Measurements from ENCODE around the gene GRIP2. TPM values are rescaled to one million over a fixed set of nuclear protein-coding genes. Genes with fewer than 3 reads are reported as not detected.

GRIP2 gene
- total and polyA plus RNA-seq, 2 of the 4 experiments (the other 2 are of a cell fraction) = 0.05 TPM; not detected in 1

- no peak for TF ChIP-seq CEBPB (IDR thresholded peaks at IDR 0.05; ENCODE audit: low read depth, low read length)
- TF ChIP-seq BHLHE40 (IDR thresholded peaks at IDR 0.05; ENCODE audit: low read depth, low read length) = no peak
- TF ChIP-seq POLR2A (IDR thresholded peaks at IDR 0.05; ENCODE audit: low read depth, low read length) = no peak
- no peak for TF ChIP-seq MAZ (IDR thresholded peaks at IDR 0.05; ENCODE audit: borderline replicate concordance, low read depth, low read length)
- TF ChIP-seq, protein P1, sequence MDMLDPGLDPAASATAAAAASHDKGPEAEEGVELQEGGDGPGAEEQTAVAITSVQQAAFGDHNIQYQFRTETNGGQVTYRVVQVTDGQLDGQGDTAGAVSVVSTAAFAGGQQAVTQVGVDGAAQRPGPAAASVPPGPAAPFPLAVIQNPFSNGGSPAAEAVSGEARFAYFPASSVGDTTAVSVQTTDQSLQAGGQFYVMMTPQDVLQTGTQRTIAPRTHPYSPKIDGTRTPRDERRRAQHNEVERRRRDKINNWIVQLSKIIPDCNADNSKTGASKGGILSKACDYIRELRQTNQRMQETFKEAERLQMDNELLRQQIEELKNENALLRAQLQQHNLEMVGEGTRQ (IDR thresholded peaks at IDR 0.05; ENCODE audit: low read depth, low read length) = no peak
- no peak for TF ChIP-seq SMC3 (IDR thresholded peaks at IDR 0.05; ENCODE audit: low read depth, low read length)
- TF ChIP-seq MAFK (IDR thresholded peaks at IDR 0.05; ENCODE audit: low read depth, low read length) = no peak
- TF ChIP-seq FOS (IDR thresholded peaks at IDR 0.05; ENCODE audit: low read depth, low read length) = no peak
- no peak for TF ChIP-seq RAD21 (IDR thresholded peaks at IDR 0.05; ENCODE audit: low read length)
- TF ChIP-seq, protein P2, sequence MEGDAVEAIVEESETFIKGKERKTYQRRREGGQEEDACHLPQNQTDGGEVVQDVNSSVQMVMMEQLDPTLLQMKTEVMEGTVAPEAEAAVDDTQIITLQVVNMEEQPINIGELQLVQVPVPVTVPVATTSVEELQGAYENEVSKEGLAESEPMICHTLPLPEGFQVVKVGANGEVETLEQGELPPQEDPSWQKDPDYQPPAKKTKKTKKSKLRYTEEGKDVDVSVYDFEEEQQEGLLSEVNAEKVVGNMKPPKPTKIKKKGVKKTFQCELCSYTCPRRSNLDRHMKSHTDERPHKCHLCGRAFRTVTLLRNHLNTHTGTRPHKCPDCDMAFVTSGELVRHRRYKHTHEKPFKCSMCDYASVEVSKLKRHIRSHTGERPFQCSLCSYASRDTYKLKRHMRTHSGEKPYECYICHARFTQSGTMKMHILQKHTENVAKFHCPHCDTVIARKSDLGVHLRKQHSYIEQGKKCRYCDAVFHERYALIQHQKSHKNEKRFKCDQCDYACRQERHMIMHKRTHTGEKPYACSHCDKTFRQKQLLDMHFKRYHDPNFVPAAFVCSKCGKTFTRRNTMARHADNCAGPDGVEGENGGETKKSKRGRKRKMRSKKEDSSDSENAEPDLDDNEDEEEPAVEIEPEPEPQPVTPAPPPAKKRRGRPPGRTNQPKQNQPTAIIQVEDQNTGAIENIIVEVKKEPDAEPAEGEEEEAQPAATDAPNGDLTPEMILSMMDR (conservative IDR thresholded peaks at IDR 0.05; ENCODE audit: low read depth, low read length) = no peak
- TF ChIP-seq MXI1 (IDR thresholded peaks at IDR 0.05; ENCODE audit: borderline replicate concordance, low read depth, low read length) = no peak
- TF ChIP-seq ELK1 (IDR thresholded peaks at IDR 0.05; ENCODE audit: borderline replicate concordance, low read depth, low read length) = no peak
- no peak for TF ChIP-seq RFX5 (IDR thresholded peaks at IDR 0.05; ENCODE audit: low read depth, low read length)
- TF ChIP-seq CHD1 (IDR thresholded peaks at IDR 0.05; ENCODE audit: low read depth, low read length) = no peak
- TF ChIP-seq RCOR1 (IDR thresholded peaks at IDR 0.05; ENCODE audit: insufficient replicate concordance, low read length) = no peak
- no peak for TF ChIP-seq NFE2L2 (IDR thresholded peaks at IDR 0.05; ENCODE audit: low read depth, low read length)
- Histone ChIP-seq H2BK20ac (ENCODE audit: low read depth, low read length) (no peak overlapping the region), H3K4me2 (ENCODE audit: low read depth, low read length) (no peak overlapping the region), H3K4me1 (ENCODE audit: control insufficient read depth, insufficient read depth, low read length) (no peaks in the 10 kb centered on the region), H3K27me3 (ENCODE audit: control insufficient read depth, insufficient read depth, low read length) (peaks cover 6% of the 10 kb centered on the region; the same call in 1 of the 2 replicates), H2BK120ac (ENCODE audit: low read depth, low read length) (no peak overlapping the region), H3K9me3 (ENCODE audit: control insufficient read depth, insufficient read depth, low read length) (no peaks in the 10 kb centered on the region), H2AK9ac (replicated peaks; ENCODE audit: low read depth, low read length, poor library complexity) (no peak overlapping the region), H3K23ac (ENCODE audit: low read depth, low read length) (no peak overlapping the region), H2AFZ (replicated peaks; ENCODE audit: low read length, poor library complexity) (no peak overlapping the region), H3K4ac (ENCODE audit: low read depth, low read length) (no peak overlapping the region), H4K5ac (ENCODE audit: low read depth, low read length) (no peak overlapping the region), H3K4me3 (ENCODE audit: insufficient read depth, low read depth, low read length) (no peak overlapping the region), H3K18ac (ENCODE audit: low read depth, low read length) (no peak overlapping the region), H3K9me1 (ENCODE audit: insufficient read depth, low read length) (no peaks in the 10 kb centered on the region), H4K91ac (ENCODE audit: insufficient read depth, low read depth, low read length) (no peak overlapping the region), H3K79me1 (ENCODE audit: low read depth in 1 of 2, low read length in 2 of 2) (no peaks in the 10 kb centered on the region), H2BK5ac (ENCODE audit: low read depth, low read length, poor library complexity, severe bottlenecking) (no peak overlapping the region), H2BK15ac (ENCODE audit: low read depth, low read length) (no peak overlapping the region), H4K20me1 (ENCODE audit: insufficient read depth, low read length) (no peaks in the 10 kb centered on the region), H2AK5ac (ENCODE audit: low read depth, low read length) (no peak overlapping the region), H3K36me3 (ENCODE audit: control insufficient read depth, insufficient read depth, low read length) (peaks cover 5% of the 10 kb centered on the region), H3K9ac (ENCODE audit: low read depth, low read length) (no peak overlapping the region), H3K27ac (ENCODE audit: insufficient read depth, low read length) (no peak overlapping the region), H4K8ac (ENCODE audit: low read depth in 2 of 2, low read length in 2 of 2) (no peak overlapping the region), H3K56ac (ENCODE audit: extremely low read depth, insufficient read depth, low read length) (no peak overlapping the region), H3K14ac (replicated peaks; ENCODE audit: low read depth, low read length) (no peak overlapping the region)
- ATAC-seq (ENCODE audit: low read depth) = no peak
- WGBS, 2 experiments (ENCODE audit: extremely low coverage in 2 of 2, insufficient read length in 1 of 2) = 81% methylated on average over 8 of the region's 17 CpGs; no CpG with 5 or more reads in 1 of the 2 experiments
- DNase-seq = no peak
- intact Hi-C loops (cut with micrococcal nuclease) = no loop called here
- ChIA-PET CTCF (no interaction called here), POLR2A (ENCODE audit: unreplicated experiment) (no interaction called here)
- dilution Hi-C loops (cut with HindIII; ENCODE audit: low sequenced_read_pairs, unreplicated experiment) = no loop called here
- in situ Hi-C loops (cut with MboI; ENCODE audit: low sequenced_read_pairs) = no loop called here
- no TSS peak for BruUV-seq (replicated peaks)
Observed at GRCh38 chr3:14494279-14494972, 45.7 kb downstream of the GRIP2 start.

Measured in IMR-90 (cell line).